H7 (cell line): Measurements from ENCODE around the gene ATP5PB. TPM values are rescaled to one million over a fixed set of nuclear protein-coding genes. Genes with fewer than 3 reads are reported as not detected.

Experiments used
- DNase-seq: peaks from one replicate; pipeline ENCODE4 v3.0.0; 2012
- H3K27me3 ChIP-seq: 2 replicates; pipeline ENCODE4 v1.6.0; 2011; ENCODE audit warnings: mild to moderate bottlenecking, low read length; ENCODE audit not compliant: control insufficient read depth, insufficient read depth
- H3K36me3 ChIP-seq: replicated peaks from 2 replicates; pipeline ENCODE4 v1.5.1; 2011; ENCODE audit warnings: low read length; ENCODE audit not compliant: control insufficient read depth, insufficient read depth
- H3K4me3 ChIP-seq: 2 replicates; pipeline ENCODE4 v1.5.1; 2011; ENCODE audit warnings: low read depth, mild to moderate bottlenecking, control low read depth, low read length, moderate library complexity; ENCODE audit not compliant: insufficient read depth
- total RNA-seq: library from RNA; depleted of rRNA; stranded (reverse); fragments of >200 nt; shearing (Covaris generic); gene quantifications from 2 replicates; pipeline ENCODE4 v1.2.3, GENCODE V29; 2014

Gene ATP5PB
- total RNA-seq, 1 experiment from 2014 or later: 763 TPM

GRCh38 chr1:111436726-111437125, 12.5 kb upstream of the ATP5PB start:
- no peak overlapping the region for H3K4me3 ChIP-seq
- DNase-seq: no peak
- H3K27me3 ChIP-seq: no peaks in the 10 kb centered on the region; the same call in 1 of the 2 replicates
- H3K36me3 ChIP-seq: peaks cover 19% of the 10 kb centered on the region

- H3K36me3 ChIP-seq: peaks cover 36% of the 10 kb centered on the region
- no peak for DNase-seq
- H3K27me3 ChIP-seq: no peaks in the 10 kb centered on the region
- H3K4me3 ChIP-seq: no peak overlapping the region
These were observed 9.6 kb upstream of the ATP5PB start for GRCh38 chr1:111439461-111440351.

- Histone ChIP-seq H3K36me3 (peaks cover 44% of the 10 kb centered on the region), H3K4me3 (no peak overlapping the region), H3K27me3 (no peaks in the 10 kb centered on the region)
- DNase-seq: peak; percentile 59
These were observed 7.6 kb upstream of the ATP5PB start for GRCh38 chr1:111441573-111442192.

- Histone ChIP-seq H3K27me3 (no peaks in the 10 kb centered on the region), H3K4me3 (no peak overlapping the region), H3K36me3 (peaks cover 46% of the 10 kb centered on the region)
These were observed 6.8 kb upstream of the ATP5PB start for GRCh38 chr1:111442457-111442856.

GRCh38 chr1:111444031-111444430, 5.2 kb upstream of the ATP5PB start:
- Histone ChIP-seq H3K27me3 (no peaks in the 10 kb centered on the region), H3K4me3 (no peak overlapping the region), H3K36me3 (peaks cover 41% of the 10 kb centered on the region)
- DNase-seq: no peak

More at GRCh38 chr1:111442457-111442856, 6.8 kb upstream of the ATP5PB start:
- no peak for DNase-seq

- no peak overlapping the region for H3K4me3 ChIP-seq
- no peak for DNase-seq
- no peaks in the 10 kb centered on the region; the same call in 1 of the 2 replicates for H3K27me3 ChIP-seq
- H3K36me3 ChIP-seq: peaks cover 27% of the 10 kb centered on the region
These were observed 2.7 kb upstream of the ATP5PB start for GRCh38 chr1:111446546-111446945.

GRCh38 chr1:111446967-111447892, 2.0 kb upstream of the ATP5PB start:
- DNase-seq: no peak
- Histone ChIP-seq H3K36me3 (peaks cover 25% of the 10 kb centered on the region), H3K27me3 (no peaks in the 10 kb centered on the region; the same call in 1 of the 2 replicates), H3K4me3 (peak overlapping the region; percentile 99; the same call in 1 of the 2 replicates)

GRCh38 chr1:111448482-111448917, 764 bp upstream of the ATP5PB start:
- DNase-seq: peak; percentile 42
- Histone ChIP-seq H3K4me3 (peak overlapping the region; percentile 99), H3K27me3 (no peaks in the 10 kb centered on the region; the same call in 1 of the 2 replicates), H3K36me3 (peaks cover 14% of the 10 kb centered on the region)

GRCh38 chr1:111449703-111450017, 396 bp downstream of the ATP5PB start:
- Histone ChIP-seq H3K27me3 (no peaks in the 10 kb centered on the region; the same call in 1 of the 2 replicates), H3K36me3 (peaks cover 13% of the 10 kb centered on the region), H3K4me3 (peak overlapping the region; percentile 99)
- DNase-seq: no peak

GRCh38 chr1:111450185-111450584, 921 bp downstream of the ATP5PB start:
- Histone ChIP-seq H3K36me3 (peaks cover 12% of the 10 kb centered on the region), H3K27me3 (no peaks in the 10 kb centered on the region; the same call in 1 of the 2 replicates), H3K4me3 (peak overlapping the region; percentile 99)
- DNase-seq: no peak

- H3K27me3 ChIP-seq: no peaks in the 10 kb centered on the region; the same call in 1 of the 2 replicates
- no peak overlapping the region for H3K4me3 ChIP-seq
- no peak for DNase-seq
- H3K36me3 ChIP-seq: peaks cover 9% of the 10 kb centered on the region
These were observed 3.3 kb downstream of the ATP5PB start for GRCh38 chr1:111452581-111452980.

- H3K4me3 ChIP-seq: no peak overlapping the region
These were observed 4.4 kb downstream of the ATP5PB start for GRCh38 chr1:111453706-111454105.

GRCh38 chr1:111454859-111455641, 5.8 kb downstream of the ATP5PB start:
- DNase-seq: no peak
- Histone ChIP-seq H3K27me3 (no peaks in the 10 kb centered on the region), H3K36me3 (peaks cover 18% of the 10 kb centered on the region), H3K4me3 (no peak overlapping the region)

More at GRCh38 chr1:111453706-111454105, 4.4 kb downstream of the ATP5PB start:
- DNase-seq: no peak
- Histone ChIP-seq H3K36me3 (peaks cover 16% of the 10 kb centered on the region), H3K27me3 (no peaks in the 10 kb centered on the region; the same call in 1 of the 2 replicates)
